WTC11 (cell line): Measurements from ENCODE around the gene IL17RE.

Experiments
- CREM ChIP-seq: sonication (generic); formaldehyde crosslinking; IDR thresholded peaks from 2 replicates; pipeline ENCODE4 v1.8.1; 2022; ENCODE audit warnings: mild to moderate bottlenecking, missing genetic modification reagents, moderate library complexity
- CTCF ChIP-seq: fragments of 200-600 bp; IDR thresholded peaks from 2 replicates; pipeline ENCODE4 v1.8.0; 2022; ENCODE audit warnings: antibody characterized with exemption
- ELF4 ChIP-seq: sonication (generic); formaldehyde crosslinking; IDR thresholded peaks from 2 replicates; pipeline ENCODE4 v1.8.1; 2022; ENCODE audit warnings: low read depth, mild to moderate bottlenecking, moderate library complexity, missing genetic modification reagents
- FOXJ3 ChIP-seq: sonication (generic); formaldehyde crosslinking; IDR thresholded peaks from 2 replicates; pipeline ENCODE4 v1.9.0; 2021; ENCODE audit warnings: missing genetic modification reagents, mild to moderate bottlenecking, borderline replicate concordance
- IRF2 ChIP-seq: sonication (generic); formaldehyde crosslinking; IDR thresholded peaks from 2 replicates; pipeline ENCODE4 v1.8.0; 2022; ENCODE audit warnings: low read depth, missing genetic modification reagents, borderline replicate concordance
- MYBL2 ChIP-seq: sonication (generic); formaldehyde crosslinking; IDR thresholded peaks from 2 replicates; pipeline ENCODE4 v1.8.1; 2023; ENCODE audit warnings: mild to moderate bottlenecking, moderate library complexity, missing genetic modification reagents
- SMAD3 ChIP-seq: sonication (generic); formaldehyde crosslinking; IDR thresholded peaks from 2 replicates; pipeline ENCODE4 v1.8.0; 2022; ENCODE audit warnings: missing genetic modification reagents, mild to moderate bottlenecking, borderline replicate concordance
- TCF7 ChIP-seq: sonication (generic); formaldehyde crosslinking; IDR thresholded peaks from 2 replicates; pipeline ENCODE4 v1.8.0; 2022; ENCODE audit warnings: mild to moderate bottlenecking, low read depth, missing genetic modification reagents, moderate library complexity
- ZBTB21 ChIP-seq: sonication (generic); formaldehyde crosslinking; IDR thresholded peaks from 2 replicates; pipeline ENCODE4 v1.8.1; 2023; ENCODE audit warnings: mild to moderate bottlenecking, missing genetic modification reagents, borderline replicate concordance

GRCh38 chr3:9890249-9891071 is 12.2 kb upstream of the IL17RE start, which contains the start of gene JAGN1:
- TF ChIP-seq MYBL2 (CRISPR knock-in tag) = no peak
- no peak for TF ChIP-seq CTCF
- no peak for TF ChIP-seq ZBTB21 (CRISPR knock-in tag)
- TF ChIP-seq TCF7 = no peak
- TF ChIP-seq SMAD3 = peak; percentile 78; the same call in 1 of the 2 replicates
- TF ChIP-seq IRF2 = no peak
- TF ChIP-seq ELF4 (CRISPR knock-in tag) = no peak
- peak; percentile 20; the same call in 1 of the 2 replicates for TF ChIP-seq CREM (CRISPR knock-in tag)
- TF ChIP-seq FOXJ3 (CRISPR knock-in tag) = no peak
